Duodenal mucosa (tissue), 2 donors: ENCODE data around the gene FKBP8.

ENCODE experiments used
- H3K27ac ChIP-seq: one replicate; pipeline ENCODE4 v1.7.0; 2013; ENCODE audit warnings: low read depth, low read length
- H3K27me3 ChIP-seq, 2 donors: one replicate each; pipeline ENCODE4 v1.7.0; 2013; ENCODE audit warnings: low read length in 2 of 2, control low read depth in 1 of 2; ENCODE audit not compliant: insufficient read depth in 2 of 2, control insufficient read depth in 1 of 2
- H3K36me3 ChIP-seq, 2 donors: one replicate each; pipeline ENCODE4 v1.7.0; 2013; ENCODE audit warnings: low read length in 2 of 2, control low read depth in 1 of 2; ENCODE audit not compliant: insufficient read depth in 2 of 2, control insufficient read depth in 1 of 2
- H3K4me1 ChIP-seq, 2 donors: one replicate each; pipeline ENCODE4 v1.7.0; 2013; ENCODE audit warnings: low read length in 2 of 2, control low read depth in 1 of 2; ENCODE audit not compliant: insufficient read depth in 2 of 2, control insufficient read depth in 1 of 2
- H3K4me3 ChIP-seq, 2 donors: one replicate each; pipeline ENCODE4 v1.7.0; 2013; ENCODE audit warnings: low read length in 2 of 2, low read depth in 1 of 2
- H3K9ac ChIP-seq, 2 donors: one replicate each; pipeline ENCODE4 v1.7.0; 2013; ENCODE audit warnings: low read length in 2 of 2, low read depth in 1 of 2
- H3K9me3 ChIP-seq, 2 donors: one replicate each; pipeline ENCODE4 v1.7.0; 2013; ENCODE audit warnings: low read length in 2 of 2, control low read depth in 1 of 2; ENCODE audit not compliant: control insufficient read depth in 1 of 2

FKBP8 gene

DNA sequence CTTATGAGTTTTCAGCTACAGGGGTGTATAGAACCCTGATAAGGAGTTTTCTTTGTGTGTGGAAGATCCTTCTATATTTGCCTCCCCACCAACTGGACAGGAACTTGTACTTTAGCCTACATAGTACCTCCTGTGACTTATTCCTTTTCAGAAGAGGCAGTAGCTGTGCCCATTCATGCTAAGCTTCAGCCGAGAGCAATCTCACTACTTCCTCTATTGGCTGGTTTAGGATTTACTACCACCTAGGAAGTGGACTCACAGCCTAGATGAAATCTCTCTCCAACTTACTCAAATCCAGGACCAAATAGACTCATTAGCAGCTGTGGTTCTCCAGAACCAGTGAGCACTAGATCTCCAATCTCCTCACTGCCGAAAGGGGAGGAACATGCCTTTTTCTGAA, 42.9 kb upstream of the FKBP8 start:
- Histone ChIP-seq H3K4me3 (no peak overlapping the region), H3K36me3 (peaks cover 3 to 9% of the 10 kb centered on the region in 2 donors), H3K9ac (no peak overlapping the region), H3K4me1 (peaks cover 12 to 29% of the 10 kb centered on the region in 2 donors), H3K9me3 (no peaks in the 10 kb centered on the region), H3K27ac (no peak overlapping the region), H3K27me3 (no peaks in the 10 kb centered on the region)

DNA sequence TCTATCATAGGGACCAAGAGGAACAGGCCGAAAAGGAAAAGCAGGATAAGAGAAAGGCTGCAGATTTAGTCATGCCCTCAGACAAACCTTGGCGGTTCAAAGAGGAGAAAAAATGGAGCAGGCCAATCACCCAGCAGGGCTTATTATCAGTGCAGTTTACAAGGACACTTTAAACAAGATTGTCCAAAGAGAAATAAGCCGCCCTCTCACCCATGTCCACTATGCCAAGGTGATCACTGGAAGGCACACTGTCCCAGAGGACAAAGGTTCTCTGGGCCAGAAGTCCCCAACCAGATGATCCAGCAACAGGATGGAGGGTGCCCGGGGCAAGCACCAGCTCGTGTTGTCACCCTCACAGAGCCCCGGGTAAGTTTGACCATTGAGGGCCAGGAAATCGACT, 36.9 kb upstream of the FKBP8 start:
- Histone ChIP-seq H3K27ac (no peak overlapping the region), H3K27me3 (no peaks in the 10 kb centered on the region), H3K9me3 (no peaks in the 10 kb centered on the region), H3K4me3 (no peak overlapping the region), H3K4me1 (no peaks in the 10 kb centered on the region), H3K9ac (no peak overlapping the region), H3K36me3 (peaks cover 6 to 22% of the 10 kb centered on the region in 2 donors)

DNA sequence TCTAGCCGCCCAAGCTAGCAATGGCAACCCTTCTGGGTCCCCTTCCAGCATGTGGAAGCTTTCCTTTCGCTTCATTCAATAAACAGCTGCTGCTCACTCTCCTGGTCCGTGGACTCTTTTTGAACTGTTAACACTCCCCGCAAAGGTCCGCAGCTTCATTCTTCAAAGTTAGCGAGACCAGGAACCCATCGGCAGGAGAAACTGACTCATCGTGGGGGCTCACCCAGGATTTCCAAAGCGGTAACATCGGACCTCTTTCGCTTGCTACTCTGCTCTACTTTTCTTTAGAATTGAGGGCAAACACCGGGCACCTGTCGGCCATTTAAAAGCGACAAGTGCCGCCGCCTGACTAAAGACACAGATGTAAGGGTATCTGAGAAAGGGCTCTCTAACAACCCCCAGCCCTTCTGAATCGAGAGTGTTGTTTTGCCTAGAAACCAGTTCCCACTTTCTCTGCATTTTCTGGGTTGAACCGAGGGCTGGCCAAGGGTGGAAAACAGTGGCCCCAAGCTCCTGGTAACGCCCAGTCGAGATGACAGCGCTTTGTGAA, 34.1 kb upstream of the FKBP8 start:
- Histone ChIP-seq H3K9me3 (no peaks in the 10 kb centered on the region), H3K36me3 (peaks cover 20 to 42% of the 10 kb centered on the region in 2 donors), H3K27ac (no peak overlapping the region), H3K27me3 (no peaks in the 10 kb centered on the region), H3K4me1 (peaks cover 12% of the 10 kb centered on the region in 2 donors), H3K4me3 (no peak overlapping the region), H3K9ac (no peak overlapping the region)

DNA sequence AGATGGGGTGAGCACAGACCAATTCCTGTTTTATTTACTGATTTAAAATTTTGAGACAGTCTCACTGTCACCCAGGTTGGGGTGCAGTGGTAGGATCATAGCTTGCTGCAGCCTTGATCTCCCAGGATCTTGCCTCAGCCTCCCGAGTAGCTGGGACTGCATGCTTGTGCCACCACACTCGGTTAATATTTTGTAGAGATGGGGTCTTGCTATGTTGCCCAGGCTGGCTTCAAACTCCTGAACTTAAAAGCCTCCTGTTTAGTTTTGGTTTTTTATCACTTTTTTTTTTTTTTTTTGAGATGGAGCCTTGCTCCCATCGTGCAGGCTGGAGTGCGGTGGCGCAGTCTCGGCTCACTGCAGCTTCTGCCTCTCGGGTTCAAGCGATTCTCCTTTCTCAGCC, 33.0 kb upstream of the FKBP8 start:
- Histone ChIP-seq H3K4me3 (no peak overlapping the region), H3K9me3 (no peaks in the 10 kb centered on the region), H3K36me3 (peaks cover 20 to 42% of the 10 kb centered on the region in 2 donors), H3K27ac (no peak overlapping the region), H3K9ac (no peak overlapping the region), H3K4me1 (peaks cover 13 to 15% of the 10 kb centered on the region in 2 donors), H3K27me3 (no peaks in the 10 kb centered on the region)

DNA sequence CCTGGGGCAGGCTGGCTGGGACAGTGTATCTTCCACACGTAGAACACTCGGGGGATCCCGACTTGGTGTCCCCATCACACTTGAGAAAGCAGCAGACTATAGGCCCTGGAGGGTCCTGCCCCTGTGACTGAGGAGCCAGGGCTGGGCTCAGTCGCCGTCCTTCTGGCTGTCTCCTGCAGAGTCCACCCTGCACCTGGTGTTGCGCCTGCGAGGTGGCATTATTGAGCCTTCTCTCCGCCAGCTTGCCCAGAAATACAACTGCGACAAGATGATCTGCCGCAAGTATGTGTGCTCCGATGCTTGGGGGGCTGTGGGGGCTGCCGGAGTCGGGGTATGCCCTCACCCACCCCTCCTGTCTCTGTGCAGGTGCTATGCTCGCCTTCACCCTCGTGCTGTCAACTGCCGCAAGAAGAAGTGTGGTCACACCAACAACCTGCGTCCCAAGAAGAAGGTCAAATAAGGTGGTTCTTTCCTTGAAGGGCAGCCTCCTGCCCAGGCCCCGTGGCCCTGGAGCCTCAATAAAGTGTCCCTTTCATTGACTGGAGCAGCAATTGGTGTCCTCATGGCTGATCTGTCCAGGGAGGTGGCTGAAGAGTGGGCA, 31.4 kb upstream of the FKBP8 start:
- H3K4me3 ChIP-seq, result no peak overlapping the region
- H3K4me1 ChIP-seq, result peaks cover 13 to 15% of the 10 kb centered on the region in 2 donors
- peaks cover 20 to 42% of the 10 kb centered on the region in 2 donors for H3K36me3 ChIP-seq
- H3K9me3 ChIP-seq, result no peaks in the 10 kb centered on the region
- H3K27me3 ChIP-seq, result no peaks in the 10 kb centered on the region
- H3K9ac ChIP-seq, result no peak overlapping the region
- H3K27ac ChIP-seq, result no peak overlapping the region

DNA sequence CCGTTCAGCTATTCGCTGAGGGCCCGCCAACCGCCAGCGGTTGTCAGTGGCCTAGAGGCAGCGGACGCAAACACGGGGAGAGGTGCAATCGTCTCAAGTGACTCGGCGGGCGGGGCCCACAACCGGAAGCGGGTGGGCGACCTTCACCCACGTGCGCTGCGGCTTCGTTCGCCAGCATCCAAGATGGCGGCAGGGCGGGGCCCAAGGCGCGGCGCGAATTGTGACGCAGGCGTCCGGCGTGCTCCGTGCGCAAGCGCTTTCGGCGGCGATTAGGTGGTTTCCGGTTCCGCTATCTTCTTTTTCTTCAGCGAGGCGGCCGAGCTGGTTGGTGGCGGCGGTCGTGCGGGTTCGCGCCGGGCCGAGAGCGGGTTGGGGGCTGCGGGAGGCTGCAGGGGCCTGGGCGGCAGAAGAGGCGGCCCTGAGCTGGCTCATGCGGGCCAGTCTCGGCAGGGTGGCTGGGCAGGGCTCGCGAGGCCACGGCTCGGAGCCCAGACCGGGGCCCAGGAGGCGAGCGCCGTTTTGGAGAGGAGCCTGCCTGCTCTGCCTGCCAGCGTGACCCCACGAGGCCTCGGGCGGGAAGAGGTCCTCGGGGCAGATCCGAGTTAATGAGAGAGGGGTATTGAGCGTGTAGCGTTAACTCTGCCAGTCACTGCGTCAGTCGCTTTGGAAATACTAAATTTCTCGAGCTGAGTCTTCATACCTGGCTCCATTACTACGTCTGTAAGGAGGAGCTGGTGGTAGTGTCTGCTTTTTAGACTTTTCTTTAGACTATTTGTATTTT, 28.4 kb upstream of the FKBP8 start, which contains the start of gene UBA52:
UBA52 (plus strand) TSS at position 294 of the 781 bp plus-strand sequence. CDS start 1,444 bp downstream, outside the sequence.
- Histone ChIP-seq H3K4me1 (peaks cover 13 to 15% of the 10 kb centered on the region in 2 donors), H3K4me3 (peak within 1 kb of the TSS; percentile 94 to 97), H3K36me3 (peaks cover 30 to 58% of the 10 kb centered on the region in 2 donors), H3K27ac (peak within 1 kb of the TSS; percentile 92), H3K27me3 (no peaks in the 10 kb centered on the region), H3K9me3 (no peaks in the 10 kb centered on the region), H3K9ac (peak within 1 kb of the TSS; percentile 94 to 95)

DNA sequence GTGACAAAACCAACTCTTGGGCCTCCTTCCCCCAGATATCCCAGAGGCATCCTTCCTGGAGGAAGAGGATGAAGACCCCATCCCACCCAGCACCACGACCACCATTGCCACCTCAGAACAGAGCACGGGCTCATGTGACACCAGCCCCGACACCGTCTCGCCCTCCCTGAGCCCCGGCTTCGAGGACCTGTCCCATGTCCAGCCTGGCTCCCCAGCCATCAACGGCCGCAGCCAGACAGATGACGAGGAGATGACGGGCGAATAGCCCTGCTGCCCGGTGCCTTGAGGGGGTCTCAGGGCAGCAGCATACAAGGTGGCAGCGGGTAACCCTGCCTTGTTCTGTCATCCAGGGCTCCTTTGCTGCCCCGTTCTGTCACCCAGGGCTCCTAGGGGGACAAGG, 25.0 kb upstream of the FKBP8 start:
- Histone ChIP-seq H3K9me3 (no peaks in the 10 kb centered on the region), H3K9ac (no peak overlapping the region), H3K36me3 (peaks cover 17 to 54% of the 10 kb centered on the region in 2 donors), H3K4me1 (peaks cover 11 to 12% of the 10 kb centered on the region in 2 donors), H3K27ac (no peak overlapping the region), H3K4me3 (no peak overlapping the region), H3K27me3 (no peaks in the 10 kb centered on the region)

DNA sequence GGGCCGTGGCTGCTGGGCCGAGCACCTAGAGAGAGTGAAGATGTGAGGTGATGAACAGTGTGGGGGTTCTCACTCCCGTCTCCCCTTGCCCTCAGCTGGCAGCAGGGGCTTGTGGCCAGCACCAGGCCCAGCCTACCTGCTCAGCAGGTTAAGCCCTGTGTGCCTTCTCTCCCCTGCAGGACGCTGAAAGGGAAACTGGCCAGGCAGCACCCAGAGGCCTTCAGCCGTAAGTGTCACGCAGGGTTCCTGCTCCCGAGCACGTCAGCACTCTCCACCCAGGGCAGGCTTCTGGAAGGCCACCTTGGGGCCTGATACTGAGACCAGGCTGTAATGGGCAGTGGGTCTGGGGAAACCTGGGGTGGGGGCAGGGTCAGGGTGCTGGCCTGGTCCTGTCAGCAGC, 23.6 kb upstream of the FKBP8 start:
- Histone ChIP-seq H3K4me1 (no peaks in the 10 kb centered on the region), H3K27ac (no peak overlapping the region), H3K4me3 (no peak overlapping the region), H3K36me3 (peaks cover 16 to 62% of the 10 kb centered on the region in 2 donors), H3K9ac (no peak overlapping the region), H3K9me3 (no peaks in the 10 kb centered on the region), H3K27me3 (no peaks in the 10 kb centered on the region)

DNA sequence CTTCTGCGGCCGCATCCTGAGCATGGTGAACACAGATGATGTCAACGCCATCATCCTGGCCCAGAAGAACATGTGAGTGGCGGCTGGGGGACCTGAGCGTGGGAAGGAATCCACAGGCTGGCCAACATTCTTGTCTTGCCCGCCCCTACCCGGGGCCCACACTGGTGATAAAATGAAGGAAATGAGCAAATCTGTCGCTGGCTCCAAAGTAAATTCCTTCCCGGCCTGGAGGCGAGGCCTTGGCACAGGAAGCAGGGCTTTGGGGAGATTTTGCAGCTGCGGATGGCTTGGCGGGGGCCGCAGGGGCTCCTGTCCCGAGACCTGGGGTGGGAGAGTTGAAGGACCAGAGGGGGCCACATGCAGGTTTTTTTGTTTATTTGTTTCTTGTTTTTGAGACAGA, 18.7 kb upstream of the FKBP8 start:
- H3K27me3 ChIP-seq, result no peaks in the 10 kb centered on the region
- H3K4me3 ChIP-seq, result no peak overlapping the region
- H3K9me3 ChIP-seq, result no peaks in the 10 kb centered on the region
- H3K36me3 ChIP-seq, result peaks cover 6 to 40% of the 10 kb centered on the region in 2 donors
- peaks cover 6 to 11% of the 10 kb centered on the region in 2 donors for H3K4me1 ChIP-seq
- H3K27ac ChIP-seq, result no peak overlapping the region
- no peak overlapping the region for H3K9ac ChIP-seq

DNA sequence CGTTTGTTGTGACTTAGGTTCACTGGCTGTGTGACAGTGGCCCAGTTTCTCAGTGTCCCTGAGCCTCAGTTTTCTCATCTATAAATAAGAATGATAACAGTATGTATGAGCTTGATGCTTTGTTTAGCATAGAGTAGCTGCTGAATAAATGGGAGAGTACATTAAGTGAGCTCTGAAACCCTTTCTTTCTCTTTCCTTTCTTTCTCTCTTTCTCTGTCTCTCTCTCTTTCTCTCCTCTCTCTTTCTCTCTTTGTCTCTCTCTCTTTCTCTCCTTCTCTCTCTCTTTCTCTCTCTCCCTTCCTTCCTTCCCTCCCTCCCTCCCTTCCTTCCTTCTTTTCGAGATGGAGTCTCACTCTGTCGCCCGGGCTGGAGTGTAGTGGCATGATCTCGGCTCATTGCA, 16.3 kb upstream of the FKBP8 start:
- Histone ChIP-seq H3K4me3 (no peak overlapping the region), H3K27ac (no peak overlapping the region), H3K9ac (no peak overlapping the region), H3K27me3 (no peaks in the 10 kb centered on the region), H3K4me1 (peaks cover 6 to 11% of the 10 kb centered on the region in 2 donors), H3K36me3 (peaks cover 3 to 18% of the 10 kb centered on the region in 2 donors), H3K9me3 (no peaks in the 10 kb centered on the region)
